ENCODE measurements around the gene CENPX. TPM values are rescaled to one million over a fixed set of nuclear protein-coding genes. Genes with fewer than 3 reads are reported as not detected.

The CENPX gene
- total and polyA plus RNA-seq, 2 experiments from 2014 or later: 58.2 to 83.2 TPM

- TF ChIP-seq CTCF (IDR thresholded peaks at IDR 0.05; ENCODE audit: poor library complexity): no peak
- TF ChIP-seq EZH2phosphoT487 (IDR thresholded peaks at IDR 0.05; ENCODE audit: low read depth, severe bottlenecking, unreplicated experiment): no peak
- no peak for TF ChIP-seq EZH2 (IDR thresholded peaks at IDR 0.05; ENCODE audit: borderline replicate concordance)
- Histone ChIP-seq H3K36me3 (replicated peaks; ENCODE audit: insufficient read depth, low read depth) (no peaks in the 10 kb centered on the region), H2AFZ (no peak overlapping the region), H3K9me2 (replicated peaks; ENCODE audit: insufficient read depth) (no peaks in the 10 kb centered on the region), H3K79me2 (peaks cover 7% of the 10 kb centered on the region), H3K27ac (no peak overlapping the region), H3K4me1 (ENCODE audit: insufficient read depth) (peaks cover 29% of the 10 kb centered on the region), H4K20me1 (ENCODE audit: insufficient read depth, poor library complexity, severe bottlenecking) (no peaks in the 10 kb centered on the region), H3K4me3 (no peak overlapping the region), H3K4me2 (no peak overlapping the region), H3K9me3 (ENCODE audit: low read depth) (no peaks in the 10 kb centered on the region), H3K27me3 (no peaks in the 10 kb centered on the region)
- no peak for DNase-seq (ENCODE audit: low spot score)
- 87% methylated on average over 14 of the region's 17 CpGs for WGBS (ENCODE audit: low lambda C conversion rate, missing lambda C conversion rate)
Observed at GRCh38 chr17:82001571-82002056, 21.1 kb downstream of the CENPX start.

DNA sequence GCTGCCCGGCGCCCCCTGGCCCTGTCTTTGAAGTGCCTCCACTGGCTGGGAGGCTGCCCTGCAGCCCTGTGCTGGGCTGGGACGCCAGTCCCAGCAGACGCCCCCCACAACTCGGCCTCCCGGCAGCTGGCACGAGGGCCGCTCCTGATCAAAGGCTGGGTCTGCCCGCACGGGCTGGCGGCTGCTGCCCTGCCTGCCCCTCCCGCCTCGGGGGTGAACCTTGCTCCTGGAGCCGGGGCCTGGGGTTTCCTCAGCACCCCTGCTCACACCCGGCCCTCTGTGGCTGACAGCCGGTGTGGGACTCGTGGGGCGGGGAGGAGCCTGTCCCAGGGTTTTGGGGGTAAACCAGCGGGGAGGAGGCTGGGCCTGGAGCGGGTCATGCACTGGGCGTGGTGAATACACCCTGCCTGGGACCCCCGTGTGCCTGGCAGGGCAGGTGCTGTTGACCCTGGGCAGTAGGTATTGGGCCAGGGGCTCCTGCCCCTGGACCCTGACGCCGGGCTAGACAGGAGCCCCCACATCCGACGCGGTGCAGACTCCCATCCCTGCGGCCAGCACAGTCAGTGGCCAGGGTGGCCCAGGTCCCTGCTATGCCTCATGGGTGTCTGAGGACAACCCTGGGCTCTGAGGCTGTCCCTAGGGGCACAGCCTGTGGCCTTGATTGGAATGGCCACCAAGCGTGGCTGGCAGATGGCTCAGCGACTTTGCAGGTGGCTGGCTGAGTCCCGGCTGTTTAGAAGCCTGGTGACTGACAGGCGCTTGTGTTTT, 21.7 kb downstream of the CENPX start:
- Histone ChIP-seq H3K9me2 (replicated peaks; ENCODE audit: insufficient read depth) (no peaks in the 10 kb centered on the region), H3K36me3 (replicated peaks; ENCODE audit: insufficient read depth, low read depth) (no peaks in the 10 kb centered on the region), H3K9me3 (ENCODE audit: low read depth) (no peaks in the 10 kb centered on the region), H2AFZ (no peak overlapping the region), H3K27ac (no peak overlapping the region), H3K4me3 (no peak overlapping the region), H3K79me2 (peaks cover 7% of the 10 kb centered on the region), H3K4me1 (ENCODE audit: insufficient read depth) (peaks cover 29% of the 10 kb centered on the region), H4K20me1 (ENCODE audit: insufficient read depth, poor library complexity, severe bottlenecking) (no peaks in the 10 kb centered on the region), H3K27me3 (no peaks in the 10 kb centered on the region), H3K4me2 (no peak overlapping the region)
- DNase-seq (ENCODE audit: low spot score): no peak
- TF ChIP-seq CTCF (IDR thresholded peaks at IDR 0.05; ENCODE audit: poor library complexity) (no peak), EZH2 (IDR thresholded peaks at IDR 0.05; ENCODE audit: borderline replicate concordance) (no peak), EZH2phosphoT487 (IDR thresholded peaks at IDR 0.05; ENCODE audit: low read depth, severe bottlenecking, unreplicated experiment) (no peak)
- 91% methylated on average over 29 of the region's 32 CpGs for WGBS (ENCODE audit: low lambda C conversion rate, missing lambda C conversion rate)

- no peaks in the 10 kb centered on the region for H4K20me1 ChIP-seq (ENCODE audit: insufficient read depth, poor library complexity, severe bottlenecking)
- H2AFZ ChIP-seq: no peak overlapping the region
- TF ChIP-seq CTCF (IDR thresholded peaks at IDR 0.05; ENCODE audit: poor library complexity) (no peak), EZH2phosphoT487 (IDR thresholded peaks at IDR 0.05; ENCODE audit: low read depth, severe bottlenecking, unreplicated experiment) (no peak), EZH2 (IDR thresholded peaks at IDR 0.05; ENCODE audit: borderline replicate concordance) (no peak)
- no peaks in the 10 kb centered on the region for H3K36me3 ChIP-seq (replicated peaks; ENCODE audit: insufficient read depth, low read depth)
- DNase-seq (ENCODE audit: low spot score): no peak
- no peaks in the 10 kb centered on the region for H3K27me3 ChIP-seq
- no peak overlapping the region for H3K4me2 ChIP-seq
- WGBS (ENCODE audit: low lambda C conversion rate, missing lambda C conversion rate): 84% methylated on average over 28 of the region's 36 CpGs
- H3K4me1 ChIP-seq (ENCODE audit: insufficient read depth): peaks cover 29% of the 10 kb centered on the region
- no peak overlapping the region for H3K4me3 ChIP-seq
- no peaks in the 10 kb centered on the region for H3K9me2 ChIP-seq (replicated peaks; ENCODE audit: insufficient read depth)
- no peak overlapping the region for H3K27ac ChIP-seq
- H3K79me2 ChIP-seq: peaks cover 7% of the 10 kb centered on the region
- no peaks in the 10 kb centered on the region for H3K9me3 ChIP-seq (ENCODE audit: low read depth)
Observed at GRCh38 chr17:81999976-82000802, 22.5 kb downstream of the CENPX start.
